GM12875 (cell line): Measurements from ENCODE around the gene MYO16.

Experiments used
- H3K4me3 ChIP-seq: one replicate; pipeline ENCODE4 v1.5.1; 2011; ENCODE audit warnings: low read depth, low read length, control low read depth
- CTCF ChIP-seq: IDR thresholded peaks from 2 replicates; pipeline ENCODE4 v1.5.1; 2011; ENCODE audit warnings: low read depth, mild to moderate bottlenecking, control low read depth, inconsistent platforms, low read length, moderate library complexity, borderline replicate concordance; ENCODE audit not compliant: insufficient read depth

Gene MYO16

GRCh38 chr13:108700422-108701170, 71.2 kb downstream of the MYO16 start:
- TF ChIP-seq CTCF: no peak
- H3K4me3 ChIP-seq: no peak overlapping the region

DNA sequence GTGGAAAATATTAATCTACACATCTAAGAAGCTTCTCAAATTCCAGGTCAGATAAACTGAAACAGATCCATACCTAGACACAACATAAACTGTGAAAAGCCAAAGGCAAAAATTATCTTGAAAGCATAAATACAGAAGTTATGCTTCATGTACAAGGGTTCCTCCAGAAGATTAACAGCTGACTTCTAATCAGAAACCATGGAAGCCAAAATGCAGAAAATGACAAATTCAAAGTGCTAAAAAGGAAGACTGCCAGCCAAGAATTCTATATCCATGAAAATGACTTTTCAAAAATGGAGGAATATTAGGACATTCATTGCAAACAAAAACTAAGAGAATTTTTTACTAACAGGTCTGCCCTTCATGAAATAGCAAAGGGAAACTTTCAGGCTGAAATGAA, 72.8 kb downstream of the MYO16 start:
- no peak overlapping the region for H3K4me3 ChIP-seq
- no peak for TF ChIP-seq CTCF

GRCh38 chr13:108705031-108705430, 75.6 kb downstream of the MYO16 start:
- H3K4me3 ChIP-seq: no peak overlapping the region
- TF ChIP-seq CTCF: no peak

GRCh38 chr13:108707584-108707983, 78.2 kb downstream of the MYO16 start:
- no peak for TF ChIP-seq CTCF
- no peak overlapping the region for H3K4me3 ChIP-seq

- no peak for TF ChIP-seq CTCF
- H3K4me3 ChIP-seq: no peak overlapping the region
These were observed 79.5 kb downstream of the MYO16 start for GRCh38 chr13:108708921-108709320.

DNA sequence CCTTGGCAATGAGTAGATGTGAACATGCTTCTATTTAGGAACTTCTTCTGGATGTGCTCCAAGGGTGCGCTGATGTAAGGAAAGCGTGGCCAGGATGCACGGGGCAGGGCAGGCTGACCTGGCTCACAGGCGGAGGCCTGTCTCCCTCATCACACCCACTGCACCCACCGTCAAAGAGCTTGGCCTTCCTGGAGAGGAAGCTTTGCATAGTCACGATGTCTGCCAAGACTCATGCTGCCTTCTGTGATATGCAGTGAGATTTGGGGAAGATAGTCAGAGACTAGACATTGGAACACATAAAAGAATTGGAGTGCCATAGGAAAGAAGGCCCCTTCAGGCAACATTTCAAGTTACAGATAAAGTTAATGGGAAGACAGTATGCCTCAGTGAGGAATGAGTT, 82.0 kb downstream of the MYO16 start:
- no peak overlapping the region for H3K4me3 ChIP-seq
- no peak for TF ChIP-seq CTCF

GRCh38 chr13:108725471-108725870, 96.1 kb downstream of the MYO16 start:
- TF ChIP-seq CTCF: no peak

More at GRCh38 chr13:108725471-108725870, 96.1 kb downstream of the MYO16 start:
- no peak overlapping the region for H3K4me3 ChIP-seq
